Measurements from ENCODE around the gene CTNNA3.

- TF ChIP-seq POLR2A (IDR thresholded peaks at IDR 0.05) (no peak), CTCF (IDR thresholded peaks at IDR 0.05) (no peak)
Observed at GRCh38 chr10:67250686-67251085, 445.3 kb downstream of the CTNNA3 start.

Measured in right lobe of liver (tissue), 4 donors.